Inflammatory macrophage treated with lipopolysaccharide for 1 hour (primary cell): ENCODE results near the gene SORL1.
"Not testable (repeated sequence)": the region's sequence is repeated elsewhere in the genome, so short reads cannot be mapped to it uniquely, and the experiment has no call there.

ENCODE experiments used
- DNase-seq, 2 donors: peaks; one replicate each; pipeline ENCODE4 v3.0.0-alpha.2; 2020 to 2022

The SORL1 gene

DNA sequence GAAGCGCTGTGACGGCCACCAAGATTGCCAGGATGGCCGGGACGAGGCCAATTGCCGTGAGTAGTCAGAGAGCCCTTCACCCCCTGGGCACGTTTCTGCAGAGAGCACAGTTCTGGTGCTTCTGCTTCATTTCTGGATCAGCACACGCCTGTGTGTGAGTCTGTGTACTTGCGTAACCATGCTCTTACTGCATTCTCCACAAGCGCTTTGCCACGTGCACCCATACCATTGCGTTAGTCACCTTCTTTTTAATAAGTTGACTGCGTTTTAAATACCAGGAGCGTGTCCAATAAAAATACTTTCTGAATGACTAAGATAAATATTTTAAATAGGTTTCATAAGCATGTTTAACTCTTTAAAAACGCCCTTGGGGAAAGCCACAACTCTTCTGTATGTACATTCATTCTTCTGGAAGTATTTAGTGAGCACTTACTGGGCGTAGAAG, 143.6 kb downstream of the SORL1 start:
- DNase-seq: no peak

DNA sequence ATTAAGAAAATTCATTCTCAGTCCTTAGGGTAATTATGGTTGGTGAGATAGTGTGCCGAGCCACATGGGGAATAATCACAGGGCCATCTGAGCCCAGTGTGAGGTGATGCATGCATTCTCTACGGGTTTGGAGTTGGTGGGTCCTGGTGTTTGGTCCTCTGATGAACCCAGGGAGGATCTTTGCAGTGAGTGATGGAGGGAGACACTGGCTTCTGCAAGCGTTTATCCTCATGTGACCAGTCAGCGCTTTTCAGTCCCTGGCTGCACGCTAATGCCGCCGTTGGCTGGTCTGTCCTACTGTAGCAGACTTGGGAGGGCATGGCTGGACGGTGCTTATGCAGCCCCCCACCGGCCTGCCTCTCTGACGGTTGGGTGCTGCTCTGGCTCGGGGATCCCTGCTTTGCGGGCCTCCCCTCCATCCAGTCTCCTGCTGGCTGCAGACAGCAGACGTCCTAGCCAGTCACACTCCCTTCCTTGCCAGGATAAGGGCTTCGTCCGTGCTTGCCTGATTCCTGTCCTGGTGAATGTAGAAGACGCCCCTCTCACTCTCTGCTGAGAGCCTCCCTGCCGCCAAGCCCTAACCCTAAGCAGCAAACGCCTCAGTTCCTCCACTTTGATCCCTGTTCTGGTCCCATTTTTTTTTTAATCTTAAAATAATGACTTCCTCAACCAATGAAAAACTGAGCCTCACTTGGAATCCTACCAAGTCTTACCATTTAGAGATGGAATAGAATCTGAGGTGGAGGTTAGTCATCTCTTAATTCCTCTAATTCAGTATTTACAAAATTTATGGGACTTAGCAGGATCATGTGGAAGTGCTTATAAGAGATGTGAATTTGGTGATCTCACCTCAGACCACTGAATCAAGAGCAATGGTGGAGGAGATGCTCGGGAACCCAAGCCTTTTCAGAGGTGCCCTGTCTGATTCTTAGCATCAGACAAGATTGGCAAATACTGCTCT, 144.4 kb downstream of the SORL1 start:
- no peak for DNase-seq

DNA sequence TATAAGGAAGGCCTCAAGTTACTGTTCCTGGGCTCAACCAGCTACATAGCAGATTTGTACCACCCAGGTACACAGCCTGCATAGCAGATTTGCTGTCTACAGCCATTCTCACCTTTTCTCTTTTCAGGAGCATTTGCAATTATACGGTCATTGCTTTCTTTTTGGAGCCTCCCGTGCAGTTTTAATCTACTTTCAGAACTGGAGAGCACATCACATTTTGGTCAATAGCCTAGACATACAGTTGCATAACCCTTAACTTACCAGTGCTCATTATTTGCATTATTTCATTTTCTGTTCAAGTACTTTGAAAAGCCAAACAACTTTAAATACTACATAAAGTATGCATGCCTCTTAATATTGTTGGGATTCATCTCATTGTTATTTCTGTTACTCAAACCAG, 151.2 kb downstream of the SORL1 start:
- DNase-seq: no peak

DNA sequence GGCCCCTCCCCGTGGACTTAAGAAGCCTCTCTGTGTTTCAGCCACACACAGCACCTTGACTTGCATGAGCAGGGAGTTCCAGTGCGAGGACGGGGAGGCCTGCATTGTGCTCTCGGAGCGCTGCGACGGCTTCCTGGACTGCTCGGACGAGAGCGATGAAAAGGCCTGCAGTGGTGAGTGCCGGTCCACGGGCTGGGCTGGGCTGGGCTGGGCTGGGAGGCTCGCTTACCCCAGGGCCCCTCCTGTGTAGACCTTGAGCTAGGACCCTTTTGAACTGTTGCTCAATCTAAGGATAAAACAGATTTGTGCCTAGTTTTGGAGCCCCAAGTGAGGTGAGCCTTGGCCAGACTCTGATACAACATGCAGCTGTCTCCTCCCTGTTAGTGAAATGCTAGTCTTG, 152.0 kb downstream of the SORL1 start:
- DNase-seq: no peak

DNA sequence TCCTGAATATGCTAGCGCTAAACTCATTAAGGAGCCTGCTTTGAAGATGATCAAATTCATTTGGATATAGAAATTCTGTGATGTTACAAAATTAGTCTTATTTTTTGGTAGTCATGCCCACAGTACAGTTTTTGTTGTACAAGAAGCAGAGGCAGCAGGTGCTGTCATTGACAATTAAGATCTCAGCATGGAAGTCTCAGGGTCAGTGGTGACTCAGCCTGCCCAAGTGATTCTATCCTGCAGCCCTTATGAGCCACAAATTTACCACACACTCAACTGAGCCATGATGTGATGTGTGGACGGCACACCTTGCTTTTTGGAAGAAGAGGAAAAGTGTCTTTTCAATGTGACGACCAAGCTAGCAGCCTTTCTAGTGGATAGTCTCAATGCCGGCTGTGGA, 154.2 kb downstream of the SORL1 start:
- no peak for DNase-seq

DNA sequence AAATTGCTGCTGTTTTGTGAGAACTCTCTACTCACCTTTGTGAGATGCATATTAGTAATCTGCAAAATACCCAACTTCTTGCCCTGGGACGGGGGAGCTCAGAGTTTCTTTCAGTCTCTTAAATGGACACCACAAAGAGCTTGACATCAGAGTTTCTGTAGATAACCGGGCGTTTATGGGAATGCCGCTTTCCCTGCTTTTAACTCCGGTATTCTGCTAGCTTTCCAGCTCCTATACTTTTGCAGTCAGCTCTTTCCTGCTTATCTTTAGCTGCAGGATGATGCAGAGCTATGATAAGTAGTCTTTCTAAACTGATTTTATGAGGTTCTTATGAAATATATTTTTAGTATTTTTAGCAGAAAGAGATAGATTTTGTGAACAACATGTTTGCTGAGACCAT, 155.2 kb downstream of the SORL1 start:
- DNase-seq: no peak

DNA sequence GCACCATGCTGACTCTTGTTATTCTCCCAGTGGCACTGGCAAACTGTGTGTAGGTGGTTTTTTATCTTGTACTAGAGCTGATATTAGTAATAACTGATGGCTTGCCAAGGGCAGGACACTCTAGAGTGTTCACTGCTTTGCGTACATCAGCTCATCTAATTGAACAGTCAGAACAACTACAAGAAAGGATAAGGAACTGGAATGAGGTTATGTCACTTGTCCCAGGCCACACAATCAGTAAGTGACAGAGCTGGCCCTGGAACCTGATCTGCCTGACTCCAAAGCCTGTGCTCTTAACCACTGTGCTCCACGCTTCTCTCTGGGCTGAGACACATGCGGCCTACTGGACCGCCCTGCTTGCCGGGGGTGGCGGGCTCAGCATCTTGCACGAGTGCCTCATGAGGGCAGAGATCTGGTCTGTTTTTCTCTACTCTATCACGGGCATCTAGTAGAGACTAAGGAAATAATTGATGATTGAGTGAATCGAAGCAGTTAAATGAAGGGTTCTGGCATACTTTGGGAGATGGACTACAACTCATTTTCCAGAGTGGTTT, 156.5 kb downstream of the SORL1 start:
- no peak for DNase-seq

DNA sequence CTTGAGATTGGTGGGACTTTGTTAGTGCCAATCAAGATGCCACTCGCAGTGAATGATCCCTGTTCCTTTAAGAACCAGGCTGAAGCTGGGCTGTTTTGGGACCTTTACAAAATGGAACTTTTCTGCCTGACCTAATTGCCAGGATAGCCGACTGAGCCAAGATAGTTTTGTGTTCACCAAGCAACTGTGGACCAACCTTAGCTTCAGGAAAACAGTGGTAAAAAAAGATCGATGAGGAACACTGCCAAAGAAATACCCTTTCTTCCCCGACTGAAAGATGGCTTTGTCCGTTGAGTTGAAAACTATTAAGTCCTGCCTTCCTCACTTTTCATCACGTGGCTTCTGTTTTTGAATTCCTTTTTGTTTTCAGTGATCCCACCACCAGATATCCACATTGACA, 158.6 kb downstream of the SORL1 start:
- no peak for DNase-seq

DNA sequence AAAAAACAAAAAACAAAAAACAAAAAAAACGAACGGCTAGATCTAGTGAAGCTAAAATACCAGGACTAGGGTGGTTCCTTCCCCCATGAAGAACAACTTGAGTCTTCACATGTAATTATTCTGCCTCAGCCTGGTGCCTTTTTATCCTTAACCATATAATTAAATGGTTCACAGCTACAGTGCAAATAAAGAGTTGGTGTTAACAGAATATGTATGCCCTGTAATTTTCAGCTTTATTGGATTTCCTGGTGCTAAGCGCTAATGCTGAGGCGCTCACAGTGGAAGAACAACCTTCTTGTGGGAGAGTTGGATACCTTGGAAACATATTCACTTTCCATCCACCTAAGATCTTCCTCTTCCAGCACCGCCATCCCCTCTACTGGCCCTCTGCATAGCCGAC, 159.1 kb downstream of the SORL1 start:
- DNase-seq: no peak

DNA sequence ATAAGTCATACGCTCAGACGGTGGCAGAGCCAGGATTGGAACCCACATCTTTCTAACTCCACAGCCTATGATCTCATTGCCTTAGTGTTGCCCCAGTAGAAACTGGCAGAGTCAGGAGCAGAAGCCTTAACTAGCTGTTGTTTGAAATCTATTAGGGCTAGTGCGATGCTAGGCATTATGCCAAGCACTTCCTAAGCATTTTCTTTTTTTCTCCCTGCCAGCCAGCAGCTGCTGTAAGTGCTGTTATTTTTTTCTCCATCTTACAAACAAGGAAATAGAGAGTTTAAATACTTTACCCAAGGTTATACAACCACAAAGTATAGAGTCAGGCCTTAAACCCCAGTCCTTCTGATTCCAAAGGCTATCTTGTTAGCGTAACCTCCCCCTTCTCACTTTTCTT, 161.6 kb downstream of the SORL1 start:
- DNase-seq: no peak

DNA sequence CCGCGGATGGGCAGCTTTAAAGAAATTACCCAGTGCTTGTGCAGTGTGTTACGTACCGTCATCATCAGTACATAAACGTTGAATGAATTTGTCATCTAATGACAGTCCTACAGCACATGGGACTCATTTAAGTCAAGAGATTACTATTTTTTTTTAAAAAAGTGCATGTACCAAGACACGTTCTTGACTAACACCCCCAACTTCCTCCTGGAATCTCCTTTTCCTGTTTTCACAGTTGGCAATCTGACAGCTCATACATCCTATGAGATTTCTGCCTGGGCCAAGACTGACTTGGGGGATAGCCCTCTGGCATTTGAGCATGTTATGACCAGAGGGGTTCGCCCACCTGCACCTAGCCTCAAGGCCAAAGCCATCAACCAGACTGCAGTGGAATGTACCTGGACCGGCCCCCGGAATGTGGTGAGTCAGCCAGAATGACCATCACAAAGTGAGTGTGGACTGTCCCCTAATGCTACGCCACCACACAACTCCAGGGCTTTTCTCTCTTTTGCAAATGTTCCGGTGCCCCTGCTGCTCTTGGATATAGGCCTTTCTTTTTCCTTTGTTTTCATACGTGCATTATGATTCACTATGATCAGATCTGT, 162.6 kb downstream of the SORL1 start:
- peak in 1 of 2 donors; percentile 21 for DNase-seq

DNA sequence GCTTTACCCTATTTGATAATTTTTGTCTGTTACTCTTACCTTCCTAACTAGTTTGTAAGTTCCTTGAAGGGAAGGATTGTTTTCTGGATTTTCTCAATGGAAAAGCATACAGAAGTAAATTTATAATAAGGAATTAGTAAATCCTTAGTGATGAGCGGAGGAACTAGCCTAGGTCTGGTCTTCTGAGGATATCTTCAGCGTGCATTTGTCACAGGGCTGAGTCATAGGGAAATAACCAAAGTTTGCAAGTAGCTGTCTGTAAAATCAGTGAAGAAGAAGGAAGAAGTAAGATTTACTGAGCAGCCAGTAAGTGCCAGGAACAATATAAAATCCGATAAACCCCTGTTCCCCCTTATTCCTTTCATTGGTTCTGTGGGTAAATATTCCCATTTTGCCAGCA, 163.4 kb downstream of the SORL1 start:
- peak; percentile 54 to 68 for DNase-seq

DNA sequence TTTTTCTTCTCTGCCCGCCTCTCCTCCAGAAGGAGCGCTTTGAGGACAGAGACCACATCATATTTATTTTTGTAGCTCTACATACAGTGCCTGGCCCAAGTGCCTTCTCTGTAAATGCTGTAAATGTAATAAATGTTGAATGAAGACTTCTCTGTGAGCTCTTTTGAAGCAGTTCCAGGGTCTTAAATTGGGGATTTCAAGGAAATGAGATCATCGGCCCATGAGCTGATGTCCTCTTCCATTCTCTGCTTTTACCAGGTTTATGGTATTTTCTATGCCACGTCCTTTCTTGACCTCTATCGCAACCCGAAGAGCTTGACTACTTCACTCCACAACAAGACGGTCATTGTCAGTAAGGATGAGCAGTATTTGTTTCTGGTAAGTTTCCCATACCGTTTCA, 166.4 kb downstream of the SORL1 start:
- no peak for DNase-seq

DNA sequence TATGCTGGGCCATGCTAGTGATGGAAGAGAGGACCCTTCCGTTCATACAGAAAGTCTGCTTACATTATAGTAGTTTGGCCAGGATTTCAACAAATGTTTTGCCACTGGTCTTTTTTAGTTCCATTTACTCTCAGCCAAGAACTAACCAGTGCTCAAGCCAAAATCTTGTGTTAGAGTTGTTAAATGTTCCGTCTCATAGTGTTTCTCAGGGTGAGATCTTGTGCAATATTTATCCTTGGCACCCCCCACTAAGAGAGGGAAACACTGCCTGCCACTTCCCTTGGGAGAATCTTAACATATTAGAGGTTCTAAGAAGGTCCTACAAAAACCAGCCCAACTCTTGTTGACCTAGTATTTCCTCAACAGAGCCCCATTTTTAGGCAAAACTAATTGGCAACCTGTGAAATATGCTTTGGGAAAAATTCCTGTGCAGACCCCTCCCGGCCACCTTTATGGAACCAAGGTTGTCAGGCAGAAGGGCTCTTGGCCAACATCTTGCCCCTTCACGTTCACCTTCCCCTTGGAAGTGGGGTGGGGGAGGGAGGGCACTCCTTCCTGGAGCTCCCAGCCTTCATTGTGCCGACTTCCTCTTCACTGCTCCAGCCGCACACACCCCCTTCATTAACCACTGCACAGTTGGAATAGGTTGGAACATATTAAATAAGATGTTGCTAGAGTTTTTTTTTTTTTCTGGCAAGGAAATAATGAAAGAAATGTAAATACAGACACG, 173.8 kb downstream of the SORL1 start:
- no peak for DNase-seq

DNA sequence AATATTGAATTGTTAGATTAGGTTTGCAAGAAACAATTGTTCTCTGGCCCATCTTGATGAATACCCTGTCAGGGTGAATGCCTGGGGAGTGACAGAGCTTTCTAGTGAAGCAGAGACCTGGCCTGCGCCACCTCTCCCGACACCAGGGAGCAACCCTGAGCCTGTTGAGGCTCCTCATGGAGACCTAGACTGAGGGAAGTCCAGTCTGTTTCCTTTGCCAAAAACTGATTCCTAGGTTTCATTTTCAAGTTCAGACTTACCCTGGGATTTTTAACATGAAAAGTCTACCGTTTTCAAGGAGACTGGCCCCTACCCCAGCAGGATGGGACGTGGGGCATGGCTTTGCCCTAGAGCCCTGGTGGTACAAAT, 174.4 kb downstream of the SORL1 start:
- no peak for DNase-seq

DNA sequence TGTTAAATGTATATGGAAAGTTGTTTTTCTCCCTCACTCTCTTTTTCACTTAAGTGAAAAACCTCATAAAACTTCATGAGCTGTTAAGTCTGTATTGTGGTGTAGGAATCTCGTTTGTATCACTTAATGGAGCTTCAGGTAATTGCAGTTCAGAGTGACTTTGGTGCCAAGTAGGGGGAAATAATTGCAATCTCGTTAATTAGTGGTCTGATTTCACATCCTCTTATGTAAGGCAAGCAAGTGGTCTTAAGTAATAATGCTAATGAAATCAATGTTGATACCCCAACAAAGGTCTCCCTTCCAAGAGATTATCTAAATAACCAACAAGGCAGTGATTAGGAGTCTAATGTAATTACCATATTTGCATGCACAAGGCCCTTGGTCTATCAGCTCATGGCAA, 174.9 kb downstream of the SORL1 start:
- no peak for DNase-seq

DNA sequence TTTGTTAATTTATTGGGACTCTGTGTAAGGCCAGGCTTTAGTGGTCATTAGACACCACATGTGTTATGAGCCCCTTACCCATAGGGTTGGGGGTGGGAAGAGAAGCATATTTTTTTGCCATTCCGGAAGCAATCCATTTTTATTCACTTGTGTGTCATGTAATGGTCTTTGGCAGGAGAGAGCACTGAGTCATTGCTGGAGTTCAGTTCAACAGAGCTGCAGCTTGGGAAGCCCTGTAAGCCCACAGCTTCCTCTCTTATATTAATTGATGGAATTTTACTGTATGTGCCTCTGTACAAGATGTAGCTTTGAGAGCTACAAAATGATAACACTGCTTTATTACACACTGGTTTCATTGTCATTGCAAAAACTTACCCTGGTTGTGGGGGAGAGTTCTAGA, 177.9 kb downstream of the SORL1 start:
- DNase-seq: no peak

DNA sequence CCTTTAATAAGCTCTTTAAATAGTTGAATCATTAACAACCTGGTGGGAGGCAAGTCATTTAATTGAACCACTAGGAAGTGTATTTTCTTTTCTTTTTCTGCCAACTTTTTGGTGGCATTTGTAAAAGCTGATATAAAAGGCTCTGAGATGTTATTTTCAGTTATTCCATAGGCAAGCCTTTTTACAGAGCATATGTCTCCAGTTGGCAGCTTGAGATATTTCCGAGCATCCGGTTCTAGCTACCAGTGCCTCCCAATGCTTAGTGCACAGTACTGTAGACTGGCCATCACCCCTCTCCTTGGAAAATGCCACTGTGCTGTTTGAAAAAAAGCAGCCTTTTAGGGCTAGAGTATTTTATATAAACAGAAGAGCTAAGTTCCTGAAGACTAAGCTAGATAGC, 179.3 kb downstream of the SORL1 start:
- DNase-seq: no peak

DNA sequence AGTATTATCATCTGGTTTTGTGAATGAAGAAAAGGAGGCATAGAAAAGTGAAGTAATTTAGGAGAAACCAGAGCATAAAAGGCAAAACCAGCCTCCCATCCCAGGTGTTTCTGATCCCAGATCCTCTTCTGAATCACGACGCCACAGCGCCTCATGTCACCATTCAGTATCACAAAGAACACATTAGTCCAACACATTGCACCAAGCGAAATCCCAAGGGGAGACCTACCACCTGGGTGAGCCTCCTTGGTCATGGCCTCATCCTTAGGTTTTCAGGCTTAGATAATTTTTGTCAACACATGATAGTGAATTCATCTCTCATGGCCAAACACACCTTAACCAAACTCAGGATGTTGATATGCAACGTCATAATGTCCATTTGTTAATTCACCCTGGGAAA, 182.2 kb downstream of the SORL1 start:
- DNase-seq: no peak

DNA sequence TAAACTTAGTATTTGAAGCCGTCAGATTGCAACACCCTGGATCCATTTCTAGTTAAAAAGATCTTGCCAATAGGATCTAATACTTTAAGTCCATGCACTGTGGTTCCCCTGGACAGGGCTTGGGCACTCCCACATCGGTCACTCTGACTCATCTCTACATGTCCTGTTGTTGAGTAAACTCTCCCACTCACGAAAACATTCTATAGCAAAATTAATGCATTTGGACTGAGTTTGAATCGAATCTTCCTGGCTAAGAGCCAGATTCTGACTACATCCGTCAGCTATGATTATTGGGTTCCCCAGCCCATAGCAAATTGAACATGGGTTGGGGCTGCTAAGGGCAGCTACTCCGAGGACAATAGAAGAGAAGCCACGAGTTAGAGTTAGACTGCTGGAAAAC, 182.8 kb downstream of the SORL1 start:
- DNase-seq: peak; percentile 74 to 91

DNA sequence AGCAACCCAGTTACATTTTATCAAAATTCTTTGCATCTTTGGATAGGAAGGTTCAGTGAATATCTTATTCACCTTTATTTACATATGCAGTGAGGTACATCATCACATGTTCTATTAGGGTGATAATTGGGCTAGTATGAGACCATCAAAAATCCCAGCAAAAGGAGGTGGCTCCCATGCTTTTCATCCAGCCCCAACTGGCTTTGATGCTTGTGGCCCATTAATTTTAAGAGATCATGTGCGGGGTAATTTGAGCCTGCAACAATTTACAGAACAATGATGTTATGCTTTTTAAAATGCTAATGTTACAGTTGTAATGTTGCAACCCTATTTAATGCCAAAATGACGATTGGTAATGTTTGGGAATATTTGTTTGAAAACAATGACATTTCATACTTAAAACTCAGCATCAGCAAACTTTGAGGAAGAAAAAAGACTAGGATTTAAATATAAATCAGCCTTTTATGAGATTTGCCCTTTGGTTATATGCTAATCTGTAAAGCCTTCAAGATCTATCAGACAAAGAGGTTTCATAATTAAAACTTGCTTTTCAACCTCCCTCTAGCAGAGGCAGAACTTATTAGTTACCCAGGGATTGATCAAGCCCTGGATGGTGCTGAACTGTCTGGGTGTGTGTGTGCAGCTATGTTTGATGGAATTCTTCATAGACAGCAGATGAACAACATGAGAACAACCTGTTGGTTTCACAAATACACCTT, 184.1 kb downstream of the SORL1 start:
- no peak for DNase-seq

DNA sequence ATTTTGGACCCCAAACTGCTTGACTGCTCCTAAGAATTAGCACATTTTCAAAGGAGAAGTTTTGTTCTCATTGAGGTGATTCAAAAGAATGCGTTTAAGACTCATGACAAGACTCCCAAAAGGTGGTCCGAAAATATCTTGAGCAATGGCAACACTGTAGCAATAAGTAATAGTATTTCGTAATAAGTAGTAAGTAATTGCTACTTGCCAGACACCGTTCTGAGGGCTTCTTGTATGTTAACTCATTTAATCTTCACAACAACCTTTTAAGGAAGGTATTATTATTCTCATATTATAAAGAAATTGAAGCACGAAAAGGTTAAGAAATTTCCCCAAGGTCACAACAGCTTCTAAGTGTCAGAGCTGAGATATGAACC, 184.7 kb downstream of the SORL1 start:
- DNase-seq: no peak

DNA sequence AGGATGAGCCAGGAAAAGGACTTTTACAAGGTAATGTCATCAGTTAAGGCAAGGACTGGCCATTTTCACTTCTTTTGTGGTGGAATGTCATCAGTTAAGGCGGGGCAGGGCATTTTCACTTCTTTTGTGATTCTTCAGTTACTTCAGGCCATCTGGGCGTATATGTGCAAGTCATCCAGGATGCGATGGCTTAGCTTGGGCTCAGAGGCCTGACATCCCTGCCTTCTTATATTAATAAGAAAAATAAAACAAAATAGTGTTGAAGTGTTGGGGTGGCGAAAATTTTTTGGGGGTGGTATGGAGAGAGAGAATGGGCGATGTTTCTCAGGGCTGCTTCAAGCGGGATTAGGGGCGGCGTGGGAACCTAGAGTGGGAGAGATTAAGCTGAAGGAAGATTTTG, 185.5 kb downstream of the SORL1 start:
- not testable (repeated sequence) for DNase-seq
